NCI-H1930 (cell line): ENCODE data around the gene PBX4.
A peak's percentile ranks its signal among the peaks of the same experiment; 100 is the strongest.

Source experiments
- DNase-seq, 2 experiments: peaks; one replicate each; lab custom pipeline; 2025; lab: John Stamatoyannopoulos, UW

Gene PBX4

GRCh38 chr19:19588546-19588945 lies 29.9 kb downstream of the PBX4 start:
- DNase-seq: no peak

GRCh38 chr19:19587771-19588170 lies 30.7 kb downstream of the PBX4 start:
- DNase-seq: no peak

- no peak for DNase-seq
Measured at GRCh38 chr19:19584356-19584755, 34.1 kb downstream of the PBX4 start.

- no peak for DNase-seq
Measured at GRCh38 chr19:19582471-19582870, 36.0 kb downstream of the PBX4 start.

GRCh38 chr19:19581391-19581790 lies 37.1 kb downstream of the PBX4 start:
- DNase-seq: no peak

- DNase-seq: no peak
Measured at GRCh38 chr19:19580418-19580817, 38.1 kb downstream of the PBX4 start.

- DNase-seq: no peak
Measured at GRCh38 chr19:19579533-19580361, 38.7 kb downstream of the PBX4 start.

GRCh38 chr19:19578252-19578651 lies 40.2 kb downstream of the PBX4 start:
- peak; percentile 49 to 55 for DNase-seq

GRCh38 chr19:19575411-19575810 lies 43.1 kb downstream of the PBX4 start:
- DNase-seq: peak in 1 of 2 experiments; percentile 1

- no peak for DNase-seq
Measured at GRCh38 chr19:19571071-19571786, 47.3 kb downstream of the PBX4 start.

- no peak for DNase-seq
Measured at GRCh38 chr19:19570571-19570970, 47.9 kb downstream of the PBX4 start.

- DNase-seq: no peak
Measured at GRCh38 chr19:19568802-19569756, 49.4 kb downstream of the PBX4 start.

GRCh38 chr19:19567391-19567790 lies 51.1 kb downstream of the PBX4 start:
- DNase-seq: no peak

- DNase-seq: no peak
Measured at GRCh38 chr19:19566306-19566705, 52.2 kb downstream of the PBX4 start.

- DNase-seq: no peak
Measured at GRCh38 chr19:19563348-19563848, 55.1 kb downstream of the PBX4 start.

GRCh38 chr19:19562665-19563347 lies 55.7 kb downstream of the PBX4 start:
- DNase-seq: no peak

GRCh38 chr19:19561946-19562664 lies 56.4 kb downstream of the PBX4 start:
- no peak for DNase-seq

- no peak for DNase-seq
Measured at GRCh38 chr19:19559931-19560330, 58.6 kb downstream of the PBX4 start.

- DNase-seq: no peak
Measured at GRCh38 chr19:19558636-19559035, 59.9 kb downstream of the PBX4 start.

GRCh38 chr19:19558055-19558454 lies 60.4 kb downstream of the PBX4 start:
- no peak for DNase-seq
